Ovary (tissue), 1 donor: Measurements from ENCODE around the gene ALOX5.

Experiments used
- EP300 ChIP-seq: sonication (generic); formaldehyde crosslinking; IDR thresholded peaks from one replicate; pipeline ENCODE4 v1.6.1; 2017; ENCODE audit warnings: antibody characterized with exemption
- POLR2A ChIP-seq: fragments of 450-650 bp; IDR thresholded peaks from one replicate; pipeline ENCODE4 v1.6.1; 2017; ENCODE audit warnings: antibody characterized with exemption, mild to moderate bottlenecking, moderate library complexity

DNA sequence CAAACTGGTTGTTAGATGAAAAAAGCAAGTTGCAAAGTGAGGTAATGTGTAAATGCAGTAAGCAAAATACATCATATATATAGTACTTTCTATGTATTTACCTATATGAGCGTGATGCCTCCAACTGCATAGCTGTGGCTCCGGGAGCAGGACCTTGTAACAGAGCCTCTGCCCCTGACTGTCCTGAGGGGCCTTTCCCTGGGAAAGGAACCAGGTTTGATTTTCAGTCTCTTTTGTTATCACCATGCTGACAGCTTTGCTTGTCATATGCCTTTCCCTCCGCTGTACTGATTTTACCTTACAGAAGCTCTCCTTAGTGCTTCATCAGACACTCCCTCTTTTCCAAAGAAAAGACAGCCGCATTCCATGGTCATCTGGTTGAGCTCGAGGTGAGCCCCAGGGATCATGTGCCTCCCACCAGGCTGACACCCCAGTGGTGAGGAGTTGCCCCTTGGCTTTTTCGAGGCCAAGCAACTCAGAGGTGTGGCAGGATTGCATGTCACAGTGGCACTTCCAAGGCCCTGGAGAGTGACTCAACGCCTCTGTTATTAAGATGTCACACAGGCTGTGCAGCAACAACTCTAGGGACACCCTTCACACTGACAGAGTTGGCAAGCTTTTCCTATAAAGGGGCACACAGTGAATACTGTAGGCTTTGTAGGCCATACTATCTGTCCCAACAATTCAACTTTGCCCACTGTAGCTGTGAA, 78.9 kb downstream of the ALOX5 start:
- TF ChIP-seq POLR2A: no peak
- TF ChIP-seq EP300: no peak
